ENCODE measurements around the gene CKS2.

CKS2 gene

DNA sequence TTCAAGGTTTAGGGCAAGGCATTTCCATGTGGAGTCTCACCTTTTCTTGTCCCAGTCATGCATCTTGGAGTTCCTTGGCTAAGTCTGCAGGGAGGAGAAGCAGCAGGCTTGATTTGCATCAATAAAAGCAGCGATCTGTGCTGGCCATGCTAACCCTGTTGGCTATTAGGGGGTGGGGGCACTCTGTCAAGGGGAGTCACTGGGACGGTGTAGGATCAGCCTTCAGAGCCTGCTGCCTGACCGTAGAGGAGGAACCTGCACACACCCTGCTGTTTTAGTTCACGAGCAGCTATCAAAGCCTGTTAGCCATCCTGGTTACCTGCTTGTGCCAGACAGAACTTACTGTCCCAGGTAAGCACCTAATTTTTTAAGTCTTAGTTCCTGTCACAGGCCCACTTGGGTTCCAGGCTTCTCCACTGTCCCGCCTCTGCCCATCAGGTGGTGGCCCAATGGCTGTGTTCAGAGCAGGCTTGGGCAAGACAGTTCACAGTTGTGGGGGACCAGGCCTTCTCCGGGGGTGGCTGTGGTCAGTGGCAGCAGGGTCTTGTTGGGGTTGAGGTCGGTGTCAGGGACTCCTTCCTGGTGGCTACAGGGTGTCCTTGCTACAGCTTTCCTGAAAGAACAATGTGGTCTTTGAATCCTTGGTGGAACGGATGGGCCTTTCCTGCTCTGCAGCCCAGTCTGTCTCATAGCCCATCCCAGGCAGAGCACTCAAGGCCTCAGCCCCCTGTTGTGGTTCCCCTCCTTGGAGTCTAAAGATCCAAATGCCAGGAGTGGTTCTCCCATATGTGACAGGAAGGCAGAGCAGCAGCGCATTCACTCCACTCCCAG lies 51.0 kb downstream of the CKS2 start:
- Mint-ChIP-seq H3K36me3 (ENCODE audit: low read depth) (peaks cover 38% of the 10 kb centered on the region), H3K4me3 (no peak overlapping the region), H3K27ac (no peak overlapping the region), H3K4me1 (peaks cover 8% of the 10 kb centered on the region), H3K9me3 (no peaks in the 10 kb centered on the region), H3K27me3 (ENCODE audit: low read depth, poor library complexity) (no peaks in the 10 kb centered on the region)
- no peak for DNase-seq
- TF ChIP-seq, protein P1, sequence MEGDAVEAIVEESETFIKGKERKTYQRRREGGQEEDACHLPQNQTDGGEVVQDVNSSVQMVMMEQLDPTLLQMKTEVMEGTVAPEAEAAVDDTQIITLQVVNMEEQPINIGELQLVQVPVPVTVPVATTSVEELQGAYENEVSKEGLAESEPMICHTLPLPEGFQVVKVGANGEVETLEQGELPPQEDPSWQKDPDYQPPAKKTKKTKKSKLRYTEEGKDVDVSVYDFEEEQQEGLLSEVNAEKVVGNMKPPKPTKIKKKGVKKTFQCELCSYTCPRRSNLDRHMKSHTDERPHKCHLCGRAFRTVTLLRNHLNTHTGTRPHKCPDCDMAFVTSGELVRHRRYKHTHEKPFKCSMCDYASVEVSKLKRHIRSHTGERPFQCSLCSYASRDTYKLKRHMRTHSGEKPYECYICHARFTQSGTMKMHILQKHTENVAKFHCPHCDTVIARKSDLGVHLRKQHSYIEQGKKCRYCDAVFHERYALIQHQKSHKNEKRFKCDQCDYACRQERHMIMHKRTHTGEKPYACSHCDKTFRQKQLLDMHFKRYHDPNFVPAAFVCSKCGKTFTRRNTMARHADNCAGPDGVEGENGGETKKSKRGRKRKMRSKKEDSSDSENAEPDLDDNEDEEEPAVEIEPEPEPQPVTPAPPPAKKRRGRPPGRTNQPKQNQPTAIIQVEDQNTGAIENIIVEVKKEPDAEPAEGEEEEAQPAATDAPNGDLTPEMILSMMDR (IDR thresholded peaks at IDR 0.05) = no peak

DNA sequence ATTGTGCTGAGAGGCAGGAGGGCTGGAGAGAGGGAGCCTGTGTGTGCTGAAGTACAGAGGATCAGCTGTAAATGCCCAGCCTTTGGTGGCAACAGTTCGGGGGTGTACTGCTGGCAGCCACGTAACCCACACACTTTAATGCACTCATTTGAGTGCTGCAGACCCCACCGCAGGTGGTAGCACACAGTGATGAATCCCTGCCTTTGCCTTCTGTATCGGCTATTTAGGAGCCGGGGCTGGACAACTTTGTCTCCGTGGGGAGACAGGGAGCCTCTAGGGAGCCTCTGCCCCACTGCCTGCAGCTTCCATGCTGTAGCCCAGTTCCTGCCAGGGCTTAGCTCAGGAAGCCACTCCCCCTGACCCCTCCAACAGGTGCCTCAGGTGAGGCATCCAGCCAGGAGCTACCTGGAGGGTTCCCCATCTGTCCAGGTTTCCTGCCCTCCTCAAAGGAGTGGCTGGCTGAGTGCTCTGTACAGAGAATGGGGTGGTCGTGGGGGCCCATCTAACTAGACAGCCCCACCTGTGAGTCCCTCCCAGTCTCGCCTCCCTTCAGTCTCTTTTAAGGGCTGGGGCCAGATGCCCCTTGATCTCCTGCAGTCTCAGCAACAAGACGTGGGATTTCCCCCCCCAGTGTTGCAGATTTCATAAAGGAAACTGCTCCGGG lies 51.8 kb downstream of the CKS2 start:
- DNase-seq = no peak
- H3K36me3 Mint-ChIP-seq (ENCODE audit: low read depth) = peaks cover 30% of the 10 kb centered on the region
- no peaks in the 10 kb centered on the region for H3K9me3 Mint-ChIP-seq
- peaks cover 8% of the 10 kb centered on the region for H3K4me1 Mint-ChIP-seq
- no peak overlapping the region for H3K27ac Mint-ChIP-seq
- TF ChIP-seq, protein P1 (IDR thresholded peaks at IDR 0.05) = no peak
- H3K27me3 Mint-ChIP-seq (ENCODE audit: low read depth, poor library complexity) = no peaks in the 10 kb centered on the region
- H3K4me3 Mint-ChIP-seq = no peak overlapping the region

DNA sequence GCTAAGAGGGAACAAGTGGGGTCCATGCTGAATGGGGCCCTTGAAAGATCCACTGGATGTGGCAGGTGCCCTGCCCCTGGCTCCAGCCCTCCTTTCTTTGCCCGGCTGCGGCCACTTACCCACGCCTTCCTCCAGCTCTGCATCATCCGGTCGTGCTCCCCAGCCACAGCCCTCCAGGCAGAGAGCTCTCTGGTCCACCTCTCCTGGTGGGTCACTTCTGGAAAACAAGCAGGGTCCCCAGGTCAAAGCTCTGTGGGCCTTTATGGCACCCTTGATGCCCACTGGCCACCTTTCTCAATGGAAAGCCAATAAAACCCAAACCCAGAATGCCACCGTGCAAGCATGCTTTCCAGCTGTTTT lies 52.3 kb downstream of the CKS2 start:
- TF ChIP-seq, protein P1 (IDR thresholded peaks at IDR 0.05) = no peak
- Mint-ChIP-seq H3K27me3 (ENCODE audit: low read depth, poor library complexity) (no peaks in the 10 kb centered on the region), H3K4me3 (no peak overlapping the region), H3K4me1 (peaks cover 8% of the 10 kb centered on the region), H3K9me3 (no peaks in the 10 kb centered on the region), H3K36me3 (ENCODE audit: low read depth) (peaks cover 27% of the 10 kb centered on the region), H3K27ac (no peak overlapping the region)
- DNase-seq = no peak

DNA sequence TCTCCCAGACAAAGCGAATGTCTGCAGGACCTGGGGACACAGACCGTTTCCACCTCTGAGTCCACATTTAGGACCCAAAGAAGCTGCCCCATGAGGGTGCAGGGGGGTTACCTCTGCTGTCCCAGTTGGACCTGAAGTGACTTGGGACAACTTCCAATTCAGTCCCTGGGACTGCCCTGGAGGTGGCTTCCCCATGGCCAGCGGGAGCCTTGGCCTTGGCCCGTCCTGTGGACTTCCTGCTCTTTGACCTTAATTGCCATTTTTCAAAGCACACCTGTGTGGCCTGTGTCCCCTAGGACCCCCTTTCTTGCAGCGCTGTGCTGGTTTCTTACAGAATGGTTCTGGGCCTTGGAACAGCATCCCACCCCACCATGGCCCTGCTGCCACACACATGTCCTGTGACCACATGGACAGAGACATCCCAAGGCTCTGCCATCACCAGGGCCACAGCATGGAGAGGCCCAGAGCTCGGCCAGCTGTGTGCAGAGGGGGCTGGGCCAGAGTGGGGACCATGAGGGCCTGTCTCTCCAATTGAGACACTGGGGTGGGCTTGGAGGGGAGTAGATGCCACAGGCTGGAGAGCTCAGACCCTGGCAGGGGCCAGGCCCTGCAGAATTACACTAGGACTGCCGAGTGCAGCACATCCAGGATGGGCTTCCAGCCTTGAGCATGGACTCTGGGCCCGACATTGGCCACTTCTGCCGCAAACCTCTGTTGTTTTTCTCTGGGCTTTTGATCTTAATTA lies 53.1 kb downstream of the CKS2 start:
- no peak overlapping the region for H3K27ac Mint-ChIP-seq
- H3K27me3 Mint-ChIP-seq (ENCODE audit: low read depth, poor library complexity) = no peaks in the 10 kb centered on the region
- no peaks in the 10 kb centered on the region for H3K9me3 Mint-ChIP-seq
- H3K36me3 Mint-ChIP-seq (ENCODE audit: low read depth) = peaks cover 20% of the 10 kb centered on the region
- peaks cover 8% of the 10 kb centered on the region for H3K4me1 Mint-ChIP-seq
- DNase-seq = no peak
- no peak overlapping the region for H3K4me3 Mint-ChIP-seq
- TF ChIP-seq, protein P1 (IDR thresholded peaks at IDR 0.05) = no peak

DNA sequence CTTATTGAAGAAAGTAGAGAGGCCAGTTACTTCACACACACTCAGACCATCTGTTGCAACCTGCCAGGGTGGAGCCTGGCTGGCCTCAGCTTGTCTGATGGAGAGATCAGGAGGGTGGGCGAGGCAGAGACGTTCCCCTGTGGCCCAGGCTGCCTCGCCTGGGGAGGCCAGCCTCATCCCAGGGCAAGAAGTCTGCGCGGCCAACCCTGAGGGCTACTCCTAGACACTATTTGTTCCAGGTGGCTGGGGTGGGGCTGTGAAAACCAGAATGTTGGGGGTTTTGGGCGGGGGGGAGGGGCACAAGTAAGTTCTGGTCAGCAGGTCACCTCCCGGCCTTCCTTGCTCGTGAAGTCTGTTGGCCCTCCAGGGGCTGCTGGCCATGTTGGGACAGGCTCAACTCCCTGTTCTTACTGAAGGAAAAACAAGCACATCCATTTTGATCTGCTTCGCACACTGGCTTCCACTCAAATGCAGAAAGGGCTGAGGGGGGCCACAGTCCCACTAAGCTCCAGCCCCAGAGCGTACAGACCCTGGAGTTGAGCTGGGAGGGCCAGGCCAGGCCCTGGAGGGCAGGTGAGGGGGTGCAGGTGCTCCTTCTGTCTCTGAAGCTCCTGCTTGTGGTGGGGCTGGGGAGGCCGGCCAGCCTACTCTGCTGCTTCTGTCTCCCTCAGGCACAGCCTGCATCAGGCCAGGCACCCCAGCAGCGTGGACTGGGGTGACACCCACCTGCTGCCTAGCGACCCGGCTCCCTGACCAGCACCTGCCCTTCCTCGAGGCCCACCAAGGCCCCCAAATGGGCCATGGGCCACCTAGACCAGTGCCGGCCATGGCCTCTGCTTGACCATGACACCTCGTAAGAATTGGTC lies 53.9 kb downstream of the CKS2 start:
- no peak overlapping the region for H3K27ac Mint-ChIP-seq
- H3K36me3 Mint-ChIP-seq (ENCODE audit: low read depth) = peaks cover 17% of the 10 kb centered on the region
- H3K9me3 Mint-ChIP-seq = no peaks in the 10 kb centered on the region
- H3K27me3 Mint-ChIP-seq (ENCODE audit: low read depth, poor library complexity) = no peaks in the 10 kb centered on the region
- H3K4me1 Mint-ChIP-seq = peaks cover 8% of the 10 kb centered on the region
- DNase-seq = no peak
- TF ChIP-seq, protein P1 (IDR thresholded peaks at IDR 0.05) = no peak
- H3K4me3 Mint-ChIP-seq = no peak overlapping the region
